Activated CD4-positive, alpha-beta T cell treated with anti-CD3 and anti-CD28 coated beads for 48 hours (primary cell): ENCODE results near the gene MT1B.
"Not testable (repeated sequence)": the region's sequence is repeated elsewhere in the genome, so short reads cannot be mapped to it uniquely, and the experiment has no call there.

Experiments used
- DNase-seq: peaks from one replicate; pipeline ENCODE4 v3.0.0-alpha.2; 2020

Gene MT1B

GRCh38 chr16:56621665-56622445, 29.8 kb upstream of the MT1B start:
- not testable (repeated sequence) for DNase-seq

GRCh38 chr16:56623184-56623583, 28.5 kb upstream of the MT1B start:
- DNase-seq, result not testable (repeated sequence)

- DNase-seq, result no peak
Observed at GRCh38 chr16:56623637-56624036, 28.0 kb upstream of the MT1B start.

- peak; percentile 84 for DNase-seq
Observed at GRCh38 chr16:56625140-56625942, 26.3 kb upstream of the MT1B start, which contains the start of gene MT1E. MT1E (plus strand) TSS chr16:56625781; CDS start chr16:56625852, 71 bp downstream.

- no peak for DNase-seq
Observed at GRCh38 chr16:56625943-56626654, 25.6 kb upstream of the MT1B start.

- no peak for DNase-seq
Observed at GRCh38 chr16:56626685-56627084, 25.0 kb upstream of the MT1B start.

- no peak for DNase-seq
Observed at GRCh38 chr16:56628486-56629350, 23.0 kb upstream of the MT1B start.

GRCh38 chr16:56629531-56629930, 22.2 kb upstream of the MT1B start:
- no peak for DNase-seq

- no peak for DNase-seq
Observed at GRCh38 chr16:56630134-56630533, 21.6 kb upstream of the MT1B start.

GRCh38 chr16:56631197-56631596, 20.5 kb upstream of the MT1B start:
- DNase-seq, result no peak

- DNase-seq, result no peak
Observed at GRCh38 chr16:56631832-56632155, 19.9 kb upstream of the MT1B start.

GRCh38 chr16:56632156-56632847, 19.4 kb upstream of the MT1B start, which contains the start of gene MT1M:
MT1M (plus strand) TSS chr16:56632659; CDS start chr16:56632732, 73 bp downstream.
- no peak for DNase-seq

- DNase-seq, result no peak
Observed at GRCh38 chr16:56632848-56633365, 18.8 kb upstream of the MT1B start.

- no peak for DNase-seq
Observed at GRCh38 chr16:56633535-56633934, 18.2 kb upstream of the MT1B start.

GRCh38 chr16:56634715-56635440, 16.8 kb upstream of the MT1B start:
- DNase-seq, result no peak

- no peak for DNase-seq
Observed at GRCh38 chr16:56635441-56635967, 16.2 kb upstream of the MT1B start.

- DNase-seq, result no peak
Observed at GRCh38 chr16:56636616-56637413, 14.9 kb upstream of the MT1B start.

GRCh38 chr16:56637814-56638750, 13.6 kb upstream of the MT1B start, which contains the start of gene MT1A:
MT1A (plus strand) TSS chr16:56638666; CDS start chr16:56638739, 73 bp downstream.
- no peak for DNase-seq
